DOHH2 (cell line): ENCODE measurements around the gene PMVK.

Source experiments
- EZH2phosphoT487 ChIP-seq: fragments of 200-600 bp; sonication (generic); IDR thresholded peaks from 2 replicates; pipeline ENCODE4 v1.6.1; 2017; ENCODE audit warnings: borderline replicate concordance, mild to moderate bottlenecking, antibody characterized with exemption, low read length, moderate library complexity, mixed read lengths
- TF ChIP-seq, protein P1 (sequence below): fragments of 200-600 bp; sonication (generic); IDR thresholded peaks from one replicate; pipeline ENCODE4 v1.5.1; 2014; ENCODE audit warnings: antibody characterized with exemption, mild to moderate bottlenecking, low read depth, low read length; ENCODE audit not compliant: poor library complexity, severe bottlenecking

GRCh38 chr1:154978360-154978759, 41.8 kb upstream of the PMVK start:
- TF ChIP-seq, protein P1, sequence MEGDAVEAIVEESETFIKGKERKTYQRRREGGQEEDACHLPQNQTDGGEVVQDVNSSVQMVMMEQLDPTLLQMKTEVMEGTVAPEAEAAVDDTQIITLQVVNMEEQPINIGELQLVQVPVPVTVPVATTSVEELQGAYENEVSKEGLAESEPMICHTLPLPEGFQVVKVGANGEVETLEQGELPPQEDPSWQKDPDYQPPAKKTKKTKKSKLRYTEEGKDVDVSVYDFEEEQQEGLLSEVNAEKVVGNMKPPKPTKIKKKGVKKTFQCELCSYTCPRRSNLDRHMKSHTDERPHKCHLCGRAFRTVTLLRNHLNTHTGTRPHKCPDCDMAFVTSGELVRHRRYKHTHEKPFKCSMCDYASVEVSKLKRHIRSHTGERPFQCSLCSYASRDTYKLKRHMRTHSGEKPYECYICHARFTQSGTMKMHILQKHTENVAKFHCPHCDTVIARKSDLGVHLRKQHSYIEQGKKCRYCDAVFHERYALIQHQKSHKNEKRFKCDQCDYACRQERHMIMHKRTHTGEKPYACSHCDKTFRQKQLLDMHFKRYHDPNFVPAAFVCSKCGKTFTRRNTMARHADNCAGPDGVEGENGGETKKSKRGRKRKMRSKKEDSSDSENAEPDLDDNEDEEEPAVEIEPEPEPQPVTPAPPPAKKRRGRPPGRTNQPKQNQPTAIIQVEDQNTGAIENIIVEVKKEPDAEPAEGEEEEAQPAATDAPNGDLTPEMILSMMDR = no peak
- TF ChIP-seq EZH2phosphoT487 = no peak
